Caki2 (cell line): ENCODE results near the gene FAM163B. TPM values are rescaled to one million over a fixed set of nuclear protein-coding genes. Genes with fewer than 3 reads are reported as not detected.
"Not testable (repeated sequence)": the region's sequence is repeated elsewhere in the genome, so short reads cannot be mapped to it uniquely, and the experiment has no call there.

Experiments used
- DNase-seq: peaks from one replicate; pipeline ENCODE4 v3.0.0-alpha.2; 2015; ENCODE audit warnings: low read depth
- in situ Hi-C: cut with HindIII; loops from 2 replicates; pipeline ENCODE4 v1.10.0; 2016; ENCODE audit warnings: low sequenced_read_pairs, low pct_unique_long_range_greater_than_20kb, mixed read lengths
- total RNA-seq: library from RNA; depleted of rRNA; stranded (reverse); fragments of >200 nt; shearing (Covaris generic); gene quantifications from 2 replicates; pipeline ENCODE4 v1.2.3, GENCODE V29; 2014; ENCODE audit warnings: low replicate concordance

Gene FAM163B
- total RNA-seq, 1 experiment from 2014 or later, result not detected

DNA sequence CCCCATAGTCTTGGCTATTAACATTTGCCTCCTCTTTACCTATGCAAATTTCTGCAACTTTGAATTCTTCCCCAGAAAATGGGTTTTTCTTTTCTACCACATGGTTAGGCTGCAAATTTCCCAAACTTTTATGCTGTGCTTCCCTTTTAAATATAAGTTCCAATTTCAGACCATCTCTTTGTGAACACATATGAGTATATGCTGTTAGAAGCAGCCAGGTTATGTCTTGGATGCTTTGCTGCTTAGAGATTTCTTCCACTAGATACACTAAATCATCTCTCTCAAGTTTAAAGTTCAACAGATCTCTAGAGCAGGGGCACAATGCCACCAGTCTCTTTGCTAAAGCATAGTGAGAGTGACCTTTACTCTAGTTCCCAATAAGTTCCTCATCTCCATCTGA, 16.8 kb upstream of the FAM163B start:
- DNase-seq, in situ Hi-C loops: not testable (repeated sequence)

DNA sequence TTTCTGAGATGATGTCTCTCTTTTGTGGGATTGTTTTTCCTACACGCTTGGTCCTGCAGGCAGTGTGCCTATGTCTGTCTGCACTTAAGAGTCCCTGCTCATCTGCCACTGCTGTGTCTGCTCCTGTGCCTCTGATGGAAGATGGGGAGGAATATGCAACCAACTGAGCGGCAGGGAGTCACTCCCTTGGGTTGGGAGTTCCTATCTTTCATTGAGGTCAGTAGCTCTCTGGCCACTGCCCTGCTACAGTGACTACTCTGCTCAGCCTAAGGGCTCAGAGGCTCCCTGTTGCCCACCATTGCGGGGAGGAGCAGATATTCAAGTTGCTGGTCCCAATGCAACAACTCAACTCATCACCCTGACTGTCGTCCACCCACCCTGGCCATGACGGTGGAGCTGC, 13.4 kb upstream of the FAM163B start:
- DNase-seq, result no peak
- in situ Hi-C loops, result no loop called here

DNA sequence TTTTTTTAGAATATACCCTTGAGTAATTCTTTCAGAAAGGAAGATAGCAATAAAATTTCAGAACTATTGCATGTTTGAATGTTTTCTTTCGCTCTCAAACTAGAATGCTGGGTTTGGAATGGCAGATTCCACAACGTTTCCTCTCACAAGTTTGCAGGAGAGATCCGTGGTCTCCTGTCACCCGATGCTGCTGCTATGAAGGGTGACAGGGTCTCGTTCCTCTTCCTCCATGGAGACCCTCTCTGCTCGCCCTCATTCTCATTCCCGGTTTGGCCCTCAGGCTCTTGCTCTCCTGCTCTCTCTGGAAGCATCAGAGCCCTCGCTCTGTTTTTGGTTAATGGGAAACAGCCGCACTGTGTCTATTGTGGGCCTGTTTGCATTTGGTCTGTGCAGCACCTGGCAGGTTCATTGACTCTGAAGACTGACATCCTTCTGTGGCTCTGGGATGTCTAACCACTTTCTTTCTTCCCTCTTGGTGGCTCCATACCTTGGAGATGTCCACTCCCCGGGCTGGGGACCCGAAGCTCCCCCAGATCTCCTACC, 12.6 kb upstream of the FAM163B start:
- DNase-seq, result no peak
- in situ Hi-C loops, result no loop called here

DNA sequence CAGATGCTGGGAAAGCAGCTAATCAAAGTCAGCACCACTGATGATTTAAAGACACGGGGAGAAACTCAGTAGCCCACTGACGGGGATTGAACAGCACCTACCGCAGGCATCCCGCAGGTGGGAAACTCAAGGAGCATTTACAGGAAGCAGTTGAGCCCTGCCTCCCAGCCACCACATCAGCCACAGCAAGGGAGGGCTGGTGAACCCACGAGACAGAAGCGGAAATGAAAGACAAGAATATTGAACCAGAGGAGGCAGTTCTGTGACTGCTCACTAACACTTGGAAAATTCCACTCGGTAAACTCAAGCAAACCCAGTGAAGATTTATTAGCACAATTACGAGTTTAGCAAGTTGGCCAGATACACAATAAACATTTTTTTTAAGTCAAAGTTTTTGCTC, 10.6 kb upstream of the FAM163B start:
- no peak for DNase-seq

DNA sequence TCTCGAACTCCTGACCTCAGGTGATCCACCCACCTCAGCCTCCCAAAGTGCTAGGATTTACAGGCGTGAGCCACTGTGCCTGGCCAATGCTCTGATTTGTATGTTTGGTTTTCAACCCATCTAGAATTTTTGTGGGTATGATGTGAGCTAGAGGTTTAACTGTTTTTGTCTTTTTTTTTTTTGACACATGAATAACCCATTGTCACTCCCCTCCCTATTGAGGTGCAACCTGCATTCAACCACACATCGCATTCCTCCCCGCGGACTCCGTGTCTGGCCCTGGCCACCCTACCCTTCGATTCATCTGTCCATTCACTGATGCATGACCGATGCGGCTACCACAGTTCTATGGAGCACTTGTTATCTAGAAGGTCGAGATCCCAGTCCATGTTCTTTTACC, 9.5 kb upstream of the FAM163B start:
- in situ Hi-C loops, result no loop called here

More for the DNA sequence above, 10.6 kb upstream of the FAM163B start:
- in situ Hi-C loops, result no loop called here

DNA sequence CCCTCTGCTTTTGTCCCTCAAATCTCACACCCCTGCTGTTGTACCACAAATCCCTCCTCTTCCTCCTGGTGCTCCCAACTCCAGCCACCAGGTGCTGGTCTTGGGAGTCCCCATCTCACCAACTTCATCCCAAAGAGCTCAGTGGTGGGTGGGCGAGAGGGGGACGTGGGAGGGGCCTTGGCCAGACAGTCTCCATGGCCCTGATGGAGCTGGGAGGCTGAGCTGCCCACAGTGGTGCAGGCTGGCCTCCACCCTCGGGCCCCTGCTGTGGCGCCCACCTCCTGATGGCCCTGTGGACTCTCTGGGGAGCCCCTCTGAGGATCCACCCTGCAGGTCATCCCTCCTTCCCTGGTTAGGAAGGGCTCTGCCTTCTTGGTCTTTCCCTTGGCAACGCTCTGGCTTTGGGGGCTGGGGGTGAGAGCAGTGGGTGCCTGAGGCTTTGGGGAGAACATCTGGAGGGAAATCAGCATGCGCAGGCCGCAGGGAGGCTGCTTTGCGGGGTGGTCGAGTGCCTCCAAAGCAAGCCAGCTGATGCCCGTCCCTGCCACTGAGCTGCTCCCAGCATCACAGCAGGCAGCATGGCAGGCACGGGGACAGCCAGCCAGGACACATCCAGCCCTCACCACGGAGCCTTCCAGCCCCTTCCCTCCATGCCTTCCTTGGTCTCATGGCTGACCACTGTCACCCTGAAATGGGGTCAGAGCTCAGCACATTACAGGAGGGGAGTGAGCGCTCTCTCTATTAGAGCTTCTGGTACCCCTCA, 7.6 kb upstream of the FAM163B start:
- in situ Hi-C loops, result no loop called here
- no peak for DNase-seq

More for the DNA sequence above, 9.5 kb upstream of the FAM163B start:
- no peak for DNase-seq

DNA sequence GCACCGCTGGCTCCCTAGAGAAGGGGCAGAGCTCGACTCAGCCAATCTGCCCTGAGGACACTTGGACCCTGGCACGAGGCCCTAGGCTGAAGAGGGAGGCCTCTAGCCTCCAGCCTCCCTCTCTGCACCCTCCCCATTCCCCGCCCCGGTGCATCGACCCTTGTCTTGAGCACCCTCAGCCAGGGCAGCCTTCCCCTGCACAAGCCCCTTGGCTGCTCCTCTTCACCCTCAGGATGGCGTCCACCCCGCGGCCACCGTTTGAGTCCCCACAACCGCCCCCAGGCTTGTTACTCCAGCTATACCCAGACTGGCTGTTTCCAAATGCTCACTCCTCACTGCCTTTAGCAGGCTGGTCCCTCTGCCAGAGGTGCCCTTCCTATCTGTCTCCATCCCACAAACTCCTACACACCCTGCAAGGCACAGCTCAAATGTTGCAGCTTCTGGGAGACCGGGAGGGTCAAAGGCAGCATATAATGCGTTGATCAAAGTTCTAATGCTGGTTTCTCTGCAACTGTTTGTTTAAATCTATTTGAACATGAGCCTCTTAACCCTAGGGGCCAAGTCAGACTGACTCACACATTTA, 6.5 kb upstream of the FAM163B start:
- DNase-seq, result no peak
- in situ Hi-C loops, result no loop called here

DNA sequence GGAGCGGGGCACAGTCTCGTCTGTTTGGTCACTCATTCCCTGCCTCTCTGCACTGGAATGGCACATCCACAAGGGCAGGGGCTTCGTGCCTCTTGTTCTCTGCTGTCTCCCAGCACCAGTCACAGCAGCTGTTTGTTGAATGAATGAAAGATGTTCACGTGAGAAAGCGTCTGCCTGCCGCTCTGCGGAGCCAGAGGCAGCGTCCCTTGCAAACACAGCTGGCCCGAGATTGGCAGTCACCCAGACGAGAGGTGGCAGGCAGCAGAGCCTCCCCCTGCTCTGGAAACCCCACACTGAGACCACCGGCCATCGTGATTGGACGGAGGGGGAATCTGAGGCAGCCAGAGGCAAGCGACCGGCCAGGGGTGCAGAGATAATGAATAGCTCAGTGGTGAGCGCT, 6.0 kb upstream of the FAM163B start:
- DNase-seq, result no peak
- in situ Hi-C loops, result no loop called here

DNA sequence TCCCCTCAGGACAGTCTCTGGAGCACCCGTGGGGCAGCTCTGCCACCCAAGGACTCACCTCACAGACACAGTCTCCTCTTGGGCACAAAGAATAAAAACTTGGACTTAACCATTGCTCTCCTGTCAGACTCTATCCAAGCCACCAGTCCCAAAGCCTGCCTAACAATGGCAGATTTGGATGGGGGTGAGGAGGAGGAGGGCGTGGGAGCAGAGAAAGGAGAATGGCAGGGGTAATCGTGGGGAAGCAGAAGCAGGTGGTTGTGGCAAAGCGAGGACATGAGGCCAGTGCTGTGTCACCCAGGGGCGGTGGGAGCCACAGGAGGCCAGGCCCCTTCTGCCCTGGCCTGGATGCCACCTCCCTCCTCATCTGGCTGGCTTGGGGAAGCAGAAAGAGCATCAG, 5.5 kb upstream of the FAM163B start:
- in situ Hi-C loops, result no loop called here
- no peak for DNase-seq

DNA sequence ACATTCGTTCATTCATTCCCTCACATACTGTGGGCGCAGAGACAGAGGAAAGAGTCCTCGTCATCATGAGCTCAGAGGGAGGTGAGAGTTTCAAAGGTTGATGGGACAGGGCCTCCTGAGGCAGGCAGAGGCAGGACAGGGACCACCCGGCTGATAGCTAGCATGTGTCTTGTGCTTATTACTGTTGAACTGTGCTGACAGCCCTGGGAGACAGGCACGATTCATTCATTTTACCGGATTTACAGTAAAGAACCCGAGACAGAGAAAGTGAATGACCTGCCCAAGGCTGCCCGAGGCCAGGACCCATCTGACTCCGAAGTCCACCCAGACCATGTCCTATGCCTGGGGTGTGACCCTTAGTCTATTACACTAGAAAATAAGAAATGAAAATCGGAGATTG, 4.9 kb upstream of the FAM163B start:
- DNase-seq, result no peak
- in situ Hi-C loops, result no loop called here

DNA sequence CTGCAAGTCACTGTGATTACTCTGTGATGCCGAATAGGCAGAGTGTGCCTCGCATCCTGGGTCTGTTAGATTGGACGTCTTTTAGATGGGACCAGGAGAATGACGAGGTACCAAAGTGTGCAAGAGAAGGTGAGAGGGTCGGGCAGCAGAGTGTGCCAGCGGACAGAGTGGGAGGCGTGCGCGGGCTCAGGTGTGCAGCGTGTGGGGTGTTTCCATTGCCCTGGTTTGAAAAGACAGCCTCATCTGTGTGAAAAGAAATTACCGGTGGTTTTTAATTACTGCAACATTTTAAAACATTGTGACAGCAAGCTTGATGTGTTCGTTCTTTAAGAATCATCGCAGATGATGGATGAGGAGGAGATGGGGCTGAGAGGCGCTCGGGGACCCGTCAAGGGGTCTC, 4.2 kb upstream of the FAM163B start:
- DNase-seq, result no peak
- in situ Hi-C loops, result no loop called here

DNA sequence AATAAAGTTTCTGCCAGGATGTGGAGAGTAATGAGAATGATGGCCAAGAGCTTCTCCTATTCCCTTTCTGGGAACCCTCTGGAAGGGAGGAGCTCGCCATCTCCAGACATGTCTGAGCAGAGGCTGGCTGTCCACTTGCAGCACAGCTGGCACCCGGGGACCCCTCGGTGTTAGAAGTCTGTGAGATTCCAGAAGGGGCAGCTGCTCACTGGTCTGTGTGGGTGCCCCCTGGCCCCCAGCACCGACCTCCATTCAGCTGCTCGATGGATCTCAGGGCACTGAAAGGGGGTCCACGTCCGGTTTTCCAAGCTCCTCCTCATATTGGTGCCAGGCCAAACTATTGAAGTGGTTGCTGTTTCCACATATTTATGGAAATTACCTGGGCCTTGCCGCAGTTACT, 3.6 kb upstream of the FAM163B start:
- no peak for DNase-seq
- in situ Hi-C loops, result no loop called here

DNA sequence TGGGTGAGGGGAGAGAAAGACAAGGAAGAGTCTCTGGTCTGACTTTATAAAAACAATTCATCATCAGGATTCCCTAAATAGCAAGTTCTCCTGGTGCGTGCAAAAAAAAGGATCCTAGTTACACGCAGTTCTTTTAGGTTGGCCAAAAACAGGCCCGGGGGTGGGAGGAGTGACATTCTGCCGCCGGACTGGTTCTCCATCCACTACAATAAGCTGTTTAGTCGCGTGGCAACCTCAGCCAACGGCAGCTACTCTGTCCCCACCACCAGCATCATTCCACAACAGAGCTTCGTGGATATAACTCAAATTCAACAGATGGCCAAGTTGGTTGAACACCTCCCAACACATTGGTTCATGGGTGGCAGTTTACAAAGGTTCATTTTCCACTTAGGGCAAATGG, 2.9 kb upstream of the FAM163B start:
- no peak for DNase-seq
- in situ Hi-C loops, result no loop called here

DNA sequence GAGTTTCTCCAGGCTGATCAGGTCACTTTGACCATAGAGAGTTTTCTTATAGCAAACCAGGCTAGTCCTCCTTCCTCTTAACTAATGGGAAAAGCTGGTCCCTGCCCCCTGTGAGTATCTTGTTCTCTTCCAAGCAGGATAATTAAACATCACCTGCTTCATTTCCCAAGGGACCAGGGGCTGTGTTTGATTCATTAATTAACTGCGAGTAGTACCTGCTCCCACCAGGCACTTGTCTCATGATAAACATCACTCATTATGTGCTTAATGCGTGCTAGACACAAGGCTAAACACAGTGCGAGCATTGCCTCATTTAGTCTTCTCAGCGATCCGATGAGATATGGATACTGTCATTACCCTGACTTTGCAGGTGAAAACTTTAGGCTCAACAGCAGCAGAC, 1.7 kb upstream of the FAM163B start:
- no peak for DNase-seq
- in situ Hi-C loops, result no loop called here

DNA sequence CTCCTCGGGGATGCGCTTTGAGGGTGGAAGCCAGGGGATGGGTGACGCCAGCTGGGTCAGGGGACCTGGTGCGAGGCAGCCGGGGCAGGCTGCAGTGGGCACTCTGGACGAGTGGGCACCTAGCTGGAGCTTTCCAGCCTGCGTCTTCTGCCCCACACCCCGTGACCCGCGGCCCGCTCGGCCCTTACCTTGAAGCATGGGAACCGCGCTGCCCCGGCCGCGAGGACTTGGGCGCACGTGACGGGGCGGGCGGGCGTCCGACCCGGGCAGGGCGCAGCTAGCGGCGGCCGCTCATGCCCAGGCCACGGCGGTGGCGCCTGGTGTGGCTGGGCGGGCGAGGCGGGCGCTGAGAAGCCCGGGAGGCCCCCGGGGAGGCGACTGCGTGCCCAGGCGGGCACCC, 300 bp downstream of the FAM163B start:
- in situ Hi-C loops, result no loop called here

DNA sequence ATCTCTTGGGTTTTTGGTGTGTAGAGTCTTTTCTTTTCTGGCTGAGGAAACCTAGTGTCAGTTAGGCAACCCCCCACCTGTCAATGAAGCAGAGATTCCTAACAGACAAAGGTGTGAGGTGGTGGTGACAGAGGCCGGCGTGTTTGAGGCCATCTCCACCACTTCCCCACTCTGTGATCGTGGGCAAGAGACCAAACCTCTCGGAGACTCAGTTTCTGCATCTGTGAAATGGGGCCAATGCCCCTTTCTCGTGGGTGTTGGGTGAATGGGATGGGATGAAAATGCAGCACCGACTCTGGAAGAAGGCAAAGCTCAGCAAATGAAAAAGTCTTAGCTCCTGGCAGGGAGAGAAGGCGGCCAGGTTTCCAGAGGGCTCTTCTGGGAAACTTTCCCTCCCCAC, 807 bp downstream of the FAM163B start:
- in situ Hi-C loops, result no loop called here
- DNase-seq, result no peak

More for the DNA sequence above, 300 bp downstream of the FAM163B start:
- no peak for DNase-seq

DNA sequence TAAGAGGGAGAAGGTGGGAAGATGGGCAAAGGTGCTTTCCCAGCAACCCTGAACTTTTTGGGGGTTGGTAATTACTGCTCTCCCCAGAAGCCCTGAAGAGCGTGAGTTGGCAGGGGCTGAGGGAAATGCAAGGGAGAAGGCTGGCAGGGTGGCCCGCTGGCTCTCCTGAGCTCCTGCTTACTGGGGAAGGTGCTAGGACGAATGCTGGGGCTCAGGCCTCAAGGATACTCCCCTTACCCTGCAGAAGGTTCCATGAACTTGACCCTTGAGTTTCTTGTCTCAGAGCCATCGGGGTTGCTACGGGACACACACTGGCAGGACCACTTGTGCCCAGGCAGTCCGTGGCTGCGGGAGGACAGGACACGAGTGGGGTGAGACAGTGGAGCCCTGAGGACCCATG, 1.2 kb downstream of the FAM163B start:
- no peak for DNase-seq
- in situ Hi-C loops, result no loop called here

DNA sequence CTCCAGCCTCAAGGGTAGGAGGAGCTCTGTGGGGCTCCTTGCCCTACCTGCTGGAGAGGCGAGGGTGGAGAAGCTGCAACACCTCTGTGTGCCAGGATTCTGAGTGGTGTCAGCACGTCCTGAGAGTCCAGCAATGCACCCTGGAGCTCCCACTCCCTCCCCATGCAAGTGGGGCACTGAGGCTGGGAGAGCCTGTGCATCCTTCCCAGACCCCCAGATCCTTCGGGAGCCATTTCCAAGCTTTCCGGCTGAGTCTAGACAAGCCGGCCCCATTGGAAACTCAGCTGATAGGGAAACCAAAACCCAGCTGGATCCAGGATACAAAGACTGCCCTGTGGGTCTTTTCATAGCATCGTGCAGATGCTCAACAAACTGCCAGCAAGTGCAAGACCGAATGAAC, 1.8 kb downstream of the FAM163B start:
- DNase-seq, result no peak
- in situ Hi-C loops, result no loop called here

DNA sequence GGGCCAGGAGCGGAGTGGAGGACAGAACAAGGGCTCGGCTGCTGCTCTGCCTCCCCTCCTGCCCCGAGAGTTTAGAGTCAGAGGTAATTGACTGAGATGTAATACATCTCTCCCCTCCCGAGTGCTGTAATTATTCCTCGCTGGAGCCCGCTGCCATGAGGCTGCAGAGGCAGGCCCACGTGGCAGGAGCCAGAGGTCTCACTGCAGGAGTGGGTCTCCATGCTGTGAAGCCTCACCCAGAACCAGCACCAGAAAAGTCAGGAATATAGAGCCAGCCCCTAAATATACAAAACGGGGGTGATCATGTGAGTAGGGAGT, 2.5 kb downstream of the FAM163B start:
- in situ Hi-C loops, result no loop called here
- no peak for DNase-seq
